Fibroblast of mammary gland (primary cell): ENCODE data around the gene MYO7B.

Experiments used
- DNase-seq: peaks from one replicate; pipeline ENCODE4 v3.0.0-alpha.2; 2010; ENCODE audit warnings: low read depth
- H3K4me3 ChIP-seq: 2 replicates; pipeline ENCODE4 v1.5.1; 2011; ENCODE audit warnings: low read depth, mild to moderate bottlenecking, low read length, moderate library complexity; ENCODE audit not compliant: control insufficient read depth
- CTCF ChIP-seq: conservative IDR thresholded peaks from 2 replicates; pipeline ENCODE4 v1.5.1; 2011; ENCODE audit warnings: low read depth, low read length, inconsistent platforms; ENCODE audit not compliant: control insufficient read depth, insufficient read depth

The MYO7B gene

GRCh38 chr2:127670957-127671290 lies 135.4 kb downstream of the MYO7B start:
- TF ChIP-seq CTCF = no peak
- H3K4me3 ChIP-seq = no peak overlapping the region
- no peak for DNase-seq

GRCh38 chr2:127671557-127672302 lies 136.2 kb downstream of the MYO7B start:
- no peak for TF ChIP-seq CTCF
- no peak for DNase-seq
- H3K4me3 ChIP-seq = no peak overlapping the region

- no peak for TF ChIP-seq CTCF
- no peak overlapping the region for H3K4me3 ChIP-seq
- DNase-seq = no peak
Observed at GRCh38 chr2:127672341-127673224, 137.1 kb downstream of the MYO7B start.

GRCh38 chr2:127673291-127674069 lies 138.0 kb downstream of the MYO7B start:
- TF ChIP-seq CTCF = no peak
- DNase-seq = no peak
- no peak overlapping the region for H3K4me3 ChIP-seq

GRCh38 chr2:127674241-127675209 lies 139.0 kb downstream of the MYO7B start:
- peak overlapping the region; percentile 10 for H3K4me3 ChIP-seq
- no peak for TF ChIP-seq CTCF
- DNase-seq = no peak
